K562 (cell line): ENCODE data around the gene MTHFS. TPM values are rescaled to one million over a fixed set of nuclear protein-coding genes. Genes with fewer than 3 reads are reported as not detected.

Experiments
- BCL6 ChIP-seq: fragments of 250-450 bp; sonication (Bioruptor Pico); IDR thresholded peaks from 2 replicates; pipeline ENCODE4 v1.4.0; 2020
- CBX3 ChIP-seq, 2 experiments: IDR thresholded peaks; 1 replicate in 1 of 2; 2 replicates in 1 of 2; pipeline ENCODE4 v1.6.1; 2012; ENCODE audit warnings: inconsistent platforms in 2 of 2, low read length in 2 of 2, borderline replicate concordance in 1 of 2, control low read depth in 1 of 2
- CHD2 ChIP-seq: IDR thresholded peaks from 2 replicates; pipeline ENCODE4 v1.6.1; 2011; ENCODE audit warnings: low read depth, low read length
- GATAD2B ChIP-seq: fragments of 450-650 bp; IDR thresholded peaks from 2 replicates; pipeline ENCODE4 v1.6.1; 2017; ENCODE audit warnings: mild to moderate bottlenecking, borderline replicate concordance
- HNRNPH1 ChIP-seq: fragments of 200-400 bp; formaldehyde crosslinking; optimal IDR thresholded peaks from 2 replicates; pipeline ENCODE3; 2017; ENCODE audit warnings: low read depth, mild to moderate bottlenecking, low read length, moderate library complexity
- IFI16 ChIP-seq: fragments of 250-450 bp; sonication (Bioruptor Pico); IDR thresholded peaks from 2 replicates; pipeline ENCODE4 v2.1.2; 2022; ENCODE audit warnings: mild to moderate bottlenecking, inconsistent platforms
- NFXL1 ChIP-seq: fragments of 450-650 bp; formaldehyde crosslinking; IDR thresholded peaks from 2 replicates; pipeline ENCODE4 v1.4.0; 2021; ENCODE audit warnings: mild to moderate bottlenecking
- PRPF4 ChIP-seq: fragments of 200-400 bp; formaldehyde crosslinking; IDR thresholded peaks from one replicate; pipeline ENCODE4 v1.6.1; 2017; ENCODE audit warnings: low read length, low read depth, mild to moderate bottlenecking; ENCODE audit not compliant: insufficient read depth, poor library complexity, severe bottlenecking
- RBM14 ChIP-seq: fragments of 200-400 bp; formaldehyde crosslinking; IDR thresholded peaks from 2 replicates; pipeline ENCODE4 v1.6.1; 2018; ENCODE audit warnings: low read depth, mild to moderate bottlenecking, low read length, moderate library complexity, borderline replicate concordance; ENCODE audit not compliant: insufficient read depth
- SLC30A9 ChIP-seq: fragments of 250-450 bp; sonication (Bioruptor Pico); IDR thresholded peaks from 2 replicates; pipeline ENCODE4 v1.8.0; 2022; ENCODE audit warnings: mild to moderate bottlenecking, moderate library complexity
- ZNF586 ChIP-seq: fragments of 450-650 bp; formaldehyde crosslinking; conservative IDR thresholded peaks from 2 replicates; pipeline ENCODE4 v1.4.0; 2020; ENCODE audit warnings: mild to moderate bottlenecking, moderate library complexity
- polyA plus RNA-seq, 8 experiments: library from polyadenylated mRNA; depleted of rRNA in 4 of 8; stranded (reverse) in 5 of 8; unstranded in 3 of 8; fragments of >200 nt; fragmentation: Nextera tagmentation in 2 of 8; fragmentation: Illumina TruSeq in 1 of 8; extraction: Ambion mirVana in 2 of 8; extraction: Trizol in 1 of 8; gene quantifications; 2 replicates each; pipeline versions ENCODE4 v1.2.1 to v1.2.3, GENCODE V29; 2011 to 2014; ENCODE audit warnings: inconsistent platforms in 1 of 8, missing spikeins in 1 of 8
- total RNA-seq, 7 experiments: library from RNA; depleted of rRNA in 6 of 7; stranded (reverse); fragments of >200 nt in 6 of 7; fragmentation: Illumina TruSeq in 2 of 7; extraction: Trizol in 2 of 7; gene quantifications; 2 replicates each; pipeline versions ENCODE4 v1.2.1 to v1.2.3, GENCODE V29; 2011 to 2021; ENCODE audit warnings: low replicate concordance in 1 of 7
- TF ChIP-seq, protein P1 (sequence below): IDR thresholded peaks from 2 replicates; pipeline ENCODE4 v1.6.1; 2016; ENCODE audit warnings: missing genetic modification characterization, missing compliant biosample characterization
- TF ChIP-seq, protein P2 (sequence below): sonication (generic); formaldehyde crosslinking; IDR thresholded peaks from 2 replicates; pipeline ENCODE4 v1.9.0; 2022; ENCODE audit warnings: mild to moderate bottlenecking, missing genetic modification reagents
- TF ChIP-seq, protein P3 (sequence below): fragments of 250-450 bp; sonication (Bioruptor Pico); IDR thresholded peaks from 2 replicates; pipeline ENCODE4 v1.8.0; 2021; ENCODE audit warnings: mild to moderate bottlenecking, moderate library complexity
- TF ChIP-seq, protein P4 (sequence below): sonication (generic); formaldehyde crosslinking; IDR thresholded peaks from 2 replicates; pipeline ENCODE4 v1.8.1; 2023; ENCODE audit warnings: mild to moderate bottlenecking, missing genetic modification reagents
- TF ChIP-seq, protein P5 (sequence below): fragments of 200-800 bp; sonication (Bioruptor generic); IDR thresholded peaks from 2 replicates; pipeline ENCODE4 v1.6.1; 2016; ENCODE audit warnings: missing genetic modification characterization, missing compliant biosample characterization

Gene MTHFS
- total and polyA plus RNA-seq, 9 of the 15 experiments (the other 6 are each of a cell fraction or from before 2014, with no cell fraction given): 17.8 to 79.3 (median 41.7) TPM

DNA sequence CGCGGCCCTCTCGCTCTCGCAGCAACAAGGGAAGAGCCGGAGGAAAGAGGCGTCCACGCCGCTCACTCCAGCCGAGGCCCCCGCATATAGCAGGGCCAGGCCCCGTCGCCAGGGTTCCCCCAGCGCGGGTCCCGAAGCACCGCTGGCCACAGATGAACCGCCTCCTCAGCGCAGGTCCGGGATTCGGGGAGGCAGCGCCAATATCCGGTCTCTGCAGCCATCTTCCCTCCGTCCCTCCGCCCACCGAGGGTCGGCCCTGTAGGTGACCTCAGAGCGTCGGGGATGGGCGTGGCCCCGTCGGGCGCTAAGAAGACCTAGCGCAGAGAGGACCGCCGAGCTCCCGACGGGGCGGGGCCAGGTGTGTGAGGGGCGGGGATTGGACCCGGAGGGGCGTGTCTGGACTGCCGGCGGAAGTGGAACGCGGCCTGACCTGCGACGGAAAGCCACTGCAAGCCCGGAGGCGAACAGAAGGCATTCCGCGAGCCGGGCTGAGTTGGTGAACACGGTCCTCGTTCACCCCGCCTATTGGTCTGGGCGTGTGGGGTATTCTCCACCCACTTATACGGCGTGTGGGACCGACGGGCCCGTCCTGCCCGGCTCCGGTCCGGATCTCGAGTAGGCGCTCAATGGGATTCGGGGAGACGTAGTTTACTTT is 26.8 kb upstream of the MTHFS start (continued):
- TF ChIP-seq, protein P1, sequence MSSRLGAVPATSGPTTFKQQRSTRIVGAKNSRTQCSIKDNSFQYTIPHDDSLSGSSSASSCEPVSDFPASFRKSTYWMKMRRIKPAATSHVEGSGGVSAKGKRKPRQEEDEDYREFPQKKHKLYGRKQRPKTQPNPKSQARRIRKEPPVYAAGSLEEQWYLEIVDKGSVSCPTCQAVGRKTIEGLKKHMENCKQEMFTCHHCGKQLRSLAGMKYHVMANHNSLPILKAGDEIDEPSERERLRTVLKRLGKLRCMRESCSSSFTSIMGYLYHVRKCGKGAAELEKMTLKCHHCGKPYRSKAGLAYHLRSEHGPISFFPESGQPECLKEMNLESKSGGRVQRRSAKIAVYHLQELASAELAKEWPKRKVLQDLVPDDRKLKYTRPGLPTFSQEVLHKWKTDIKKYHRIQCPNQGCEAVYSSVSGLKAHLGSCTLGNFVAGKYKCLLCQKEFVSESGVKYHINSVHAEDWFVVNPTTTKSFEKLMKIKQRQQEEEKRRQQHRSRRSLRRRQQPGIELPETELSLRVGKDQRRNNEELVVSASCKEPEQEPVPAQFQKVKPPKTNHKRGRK (tag): no peak
- peak in 1 of 2 experiments; percentile 27; a peak in 1 of 3 replicates for TF ChIP-seq CBX3 (IDR thresholded peaks at IDR 0.05; ENCODE audit: borderline replicate concordance in 1 of 2, low read length in 2 of 2)
- TF ChIP-seq, protein P2, sequence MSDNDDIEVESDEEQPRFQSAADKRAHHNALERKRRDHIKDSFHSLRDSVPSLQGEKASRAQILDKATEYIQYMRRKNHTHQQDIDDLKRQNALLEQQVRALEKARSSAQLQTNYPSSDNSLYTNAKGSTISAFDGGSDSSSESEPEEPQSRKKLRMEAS (CRISPR knock-in tag): peak; percentile 63
- no peak for TF ChIP-seq NFXL1 (CRISPR knock-in tag)
- TF ChIP-seq, protein P3, sequence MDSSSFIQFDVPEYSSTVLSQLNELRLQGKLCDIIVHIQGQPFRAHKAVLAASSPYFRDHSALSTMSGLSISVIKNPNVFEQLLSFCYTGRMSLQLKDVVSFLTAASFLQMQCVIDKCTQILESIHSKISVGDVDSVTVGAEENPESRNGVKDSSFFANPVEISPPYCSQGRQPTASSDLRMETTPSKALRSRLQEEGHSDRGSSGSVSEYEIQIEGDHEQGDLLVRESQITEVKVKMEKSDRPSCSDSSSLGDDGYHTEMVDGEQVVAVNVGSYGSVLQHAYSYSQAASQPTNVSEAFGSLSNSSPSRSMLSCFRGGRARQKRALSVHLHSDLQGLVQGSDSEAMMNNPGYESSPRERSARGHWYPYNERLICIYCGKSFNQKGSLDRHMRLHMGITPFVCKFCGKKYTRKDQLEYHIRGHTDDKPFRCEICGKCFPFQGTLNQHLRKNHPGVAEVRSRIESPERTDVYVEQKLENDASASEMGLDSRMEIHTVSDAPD (CRISPR knock-in tag): no peak
- no peak for TF ChIP-seq SLC30A9 (CRISPR knock-in tag)
- no peak for TF ChIP-seq RBM14
- no peak for TF ChIP-seq IFI16
- TF ChIP-seq BCL6 (CRISPR knock-in tag): no peak
- TF ChIP-seq, protein P4, sequence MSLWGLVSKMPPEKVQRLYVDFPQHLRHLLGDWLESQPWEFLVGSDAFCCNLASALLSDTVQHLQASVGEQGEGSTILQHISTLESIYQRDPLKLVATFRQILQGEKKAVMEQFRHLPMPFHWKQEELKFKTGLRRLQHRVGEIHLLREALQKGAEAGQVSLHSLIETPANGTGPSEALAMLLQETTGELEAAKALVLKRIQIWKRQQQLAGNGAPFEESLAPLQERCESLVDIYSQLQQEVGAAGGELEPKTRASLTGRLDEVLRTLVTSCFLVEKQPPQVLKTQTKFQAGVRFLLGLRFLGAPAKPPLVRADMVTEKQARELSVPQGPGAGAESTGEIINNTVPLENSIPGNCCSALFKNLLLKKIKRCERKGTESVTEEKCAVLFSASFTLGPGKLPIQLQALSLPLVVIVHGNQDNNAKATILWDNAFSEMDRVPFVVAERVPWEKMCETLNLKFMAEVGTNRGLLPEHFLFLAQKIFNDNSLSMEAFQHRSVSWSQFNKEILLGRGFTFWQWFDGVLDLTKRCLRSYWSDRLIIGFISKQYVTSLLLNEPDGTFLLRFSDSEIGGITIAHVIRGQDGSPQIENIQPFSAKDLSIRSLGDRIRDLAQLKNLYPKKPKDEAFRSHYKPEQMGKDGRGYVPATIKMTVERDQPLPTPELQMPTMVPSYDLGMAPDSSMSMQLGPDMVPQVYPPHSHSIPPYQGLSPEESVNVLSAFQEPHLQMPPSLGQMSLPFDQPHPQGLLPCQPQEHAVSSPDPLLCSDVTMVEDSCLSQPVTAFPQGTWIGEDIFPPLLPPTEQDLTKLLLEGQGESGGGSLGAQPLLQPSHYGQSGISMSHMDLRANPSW (CRISPR knock-in tag): no peak
- TF ChIP-seq, protein P5, sequence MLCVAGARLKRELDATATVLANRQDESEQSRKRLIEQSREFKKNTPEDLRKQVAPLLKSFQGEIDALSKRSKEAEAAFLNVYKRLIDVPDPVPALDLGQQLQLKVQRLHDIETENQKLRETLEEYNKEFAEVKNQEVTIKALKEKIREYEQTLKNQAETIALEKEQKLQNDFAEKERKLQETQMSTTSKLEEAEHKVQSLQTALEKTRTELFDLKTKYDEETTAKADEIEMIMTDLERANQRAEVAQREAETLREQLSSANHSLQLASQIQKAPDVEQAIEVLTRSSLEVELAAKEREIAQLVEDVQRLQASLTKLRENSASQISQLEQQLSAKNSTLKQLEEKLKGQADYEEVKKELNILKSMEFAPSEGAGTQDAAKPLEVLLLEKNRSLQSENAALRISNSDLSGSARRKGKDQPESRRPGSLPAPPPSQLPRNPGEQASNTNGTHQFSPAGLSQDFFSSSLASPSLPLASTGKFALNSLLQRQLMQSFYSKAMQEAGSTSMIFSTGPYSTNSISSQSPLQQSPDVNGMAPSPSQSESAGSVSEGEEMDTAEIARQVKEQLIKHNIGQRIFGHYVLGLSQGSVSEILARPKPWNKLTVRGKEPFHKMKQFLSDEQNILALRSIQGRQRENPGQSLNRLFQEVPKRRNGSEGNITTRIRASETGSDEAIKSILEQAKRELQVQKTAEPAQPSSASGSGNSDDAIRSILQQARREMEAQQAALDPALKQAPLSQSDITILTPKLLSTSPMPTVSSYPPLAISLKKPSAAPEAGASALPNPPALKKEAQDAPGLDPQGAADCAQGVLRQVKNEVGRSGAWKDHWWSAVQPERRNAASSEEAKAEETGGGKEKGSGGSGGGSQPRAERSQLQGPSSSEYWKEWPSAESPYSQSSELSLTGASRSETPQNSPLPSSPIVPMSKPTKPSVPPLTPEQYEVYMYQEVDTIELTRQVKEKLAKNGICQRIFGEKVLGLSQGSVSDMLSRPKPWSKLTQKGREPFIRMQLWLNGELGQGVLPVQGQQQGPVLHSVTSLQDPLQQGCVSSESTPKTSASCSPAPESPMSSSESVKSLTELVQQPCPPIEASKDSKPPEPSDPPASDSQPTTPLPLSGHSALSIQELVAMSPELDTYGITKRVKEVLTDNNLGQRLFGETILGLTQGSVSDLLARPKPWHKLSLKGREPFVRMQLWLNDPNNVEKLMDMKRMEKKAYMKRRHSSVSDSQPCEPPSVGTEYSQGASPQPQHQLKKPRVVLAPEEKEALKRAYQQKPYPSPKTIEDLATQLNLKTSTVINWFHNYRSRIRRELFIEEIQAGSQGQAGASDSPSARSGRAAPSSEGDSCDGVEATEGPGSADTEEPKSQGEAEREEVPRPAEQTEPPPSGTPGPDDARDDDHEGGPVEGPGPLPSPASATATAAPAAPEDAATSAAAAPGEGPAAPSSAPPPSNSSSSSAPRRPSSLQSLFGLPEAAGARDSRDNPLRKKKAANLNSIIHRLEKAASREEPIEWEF (CRISPR knock-in tag): no peak
- TF ChIP-seq ZNF586 (CRISPR knock-in tag): no peak
- no peak for TF ChIP-seq CHD2
- TF ChIP-seq GATAD2B: no peak
- no peak for TF ChIP-seq PRPF4
- TF ChIP-seq HNRNPH1: no peak
